Breast epithelium (tissue), 4 donors: ENCODE data around the gene ZMYM3. TPM values are rescaled to one million over a fixed set of nuclear protein-coding genes. Genes with fewer than 3 reads are reported as not detected.

Experiments
- DNase-seq, 2 donors: peaks; one replicate each; pipeline ENCODE4 v3.0.0-alpha.2; 2019; ENCODE audit warnings: low spot score in 2 of 2
- H3K27ac ChIP-seq, 2 donors: fragments of 200-600 bp; sonication (generic) in 1 of 2; one replicate each; pipeline ENCODE4 v1.5.1; 2016 to 2019; ENCODE audit warnings: mild to moderate bottlenecking in 1 of 2
- H3K27me3 ChIP-seq, 2 donors: fragments of 200-600 bp; sonication (generic) in 1 of 2; one replicate each; pipeline versions ENCODE4 v1.5.1 to v1.6.0; 2017 to 2019; ENCODE audit warnings: control low read depth in 1 of 2, mild to moderate bottlenecking in 1 of 2
- H3K36me3 ChIP-seq: fragments of 200-600 bp; one replicate; pipeline ENCODE4 v1.5.1; 2019
- H3K4me1 ChIP-seq, 2 donors: fragments of 200-600 bp; sonication (generic); one replicate each; pipeline ENCODE4 v1.5.1; 2016 to 2019; ENCODE audit warnings: control low read depth in 1 of 2
- H3K4me3 ChIP-seq, 3 donors: fragments of 200-600 bp; sonication (generic); 1 replicate in 2 of 3; 2 replicates in 1 of 3; pipeline ENCODE4 v1.5.1; 2016 to 2019; ENCODE audit warnings: mild to moderate bottlenecking in 3 of 3, moderate library complexity in 2 of 3
- H3K9me3 ChIP-seq, 2 donors: fragments of 200-600 bp; sonication (generic) in 1 of 2; one replicate each; pipeline ENCODE4 v1.5.1; 2016 to 2019; ENCODE audit warnings: control low read depth in 1 of 2
- CTCF ChIP-seq, 3 donors: fragments of 450-650 bp; IDR thresholded peaks; one replicate each; pipeline ENCODE4 v1.5.1; 2016 to 2017; ENCODE audit warnings: antibody characterized with exemption in 3 of 3, mild to moderate bottlenecking in 3 of 3, moderate library complexity in 3 of 3
- POLR2A ChIP-seq: fragments of 450-650 bp; IDR thresholded peaks from one replicate; pipeline ENCODE4 v1.6.1; 2016; ENCODE audit warnings: antibody characterized with exemption, mild to moderate bottlenecking, moderate library complexity
- POLR2AphosphoS5 ChIP-seq, 3 donors: sonication (generic); formaldehyde crosslinking; IDR thresholded peaks; one replicate each; pipeline ENCODE4 v1.6.1; 2017; ENCODE audit warnings: antibody characterized with exemption in 3 of 3
- intact Hi-C: fragments of 100-400 bp; cut with DNase I; formaldehyde crosslinking; loops from one replicate; pipeline ENCODE4 v1.15.1; 2023; ENCODE audit warnings: low total_unique reads
- total RNA-seq, 3 donors: library from RNA; depleted of rRNA; stranded (reverse); fragments of >200 nt; gene quantifications; one replicate each; pipeline ENCODE4 v1.1.0, GENCODE V29; 2016

Gene ZMYM3
- total RNA-seq, 3 donors from 2014 or later = 11.5 to 17.6 (median 11.5) TPM

DNA sequence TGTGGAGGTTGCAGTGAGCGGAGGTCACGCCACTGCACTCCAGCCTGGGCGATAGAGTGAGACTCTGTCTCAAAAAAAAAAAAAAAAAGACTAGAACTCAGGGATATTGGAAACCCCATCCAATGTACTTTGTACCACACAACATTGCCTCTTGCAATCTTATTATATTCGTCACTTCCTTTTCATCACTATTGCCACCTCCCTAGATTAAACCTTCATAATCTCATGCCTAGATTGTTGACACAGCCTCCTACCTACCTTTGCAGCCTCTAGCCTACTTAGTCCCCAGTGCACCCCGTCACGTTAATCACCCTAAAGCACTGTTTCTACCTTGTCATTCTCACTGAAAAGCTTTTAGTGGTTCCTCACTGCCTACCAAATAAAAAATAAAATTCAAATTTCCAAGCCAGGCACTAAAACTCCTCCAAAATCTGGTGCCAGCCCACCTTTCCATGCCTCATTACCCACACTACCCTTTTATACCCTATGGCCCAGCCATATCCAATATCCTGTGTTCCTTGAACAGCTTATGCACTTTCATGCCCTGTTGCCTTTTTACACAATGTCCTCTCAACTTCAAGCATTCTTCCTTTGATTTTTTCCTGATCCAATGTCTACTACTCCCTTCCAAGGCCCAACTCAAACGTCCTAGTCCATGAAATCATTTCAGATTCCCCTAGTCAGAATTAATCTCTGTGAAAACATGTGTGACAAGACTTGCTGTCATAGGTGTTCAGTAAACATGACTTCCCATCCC, 54.5 kb downstream of the ZMYM3 start:
- H3K27ac ChIP-seq = no peak overlapping the region
- no peaks in the 10 kb centered on the region for H3K4me1 ChIP-seq
- no peak for DNase-seq
- H3K27me3 ChIP-seq = peaks cover 0 to 38% of the 10 kb centered on the region in 2 donors
- intact Hi-C loops = no loop called here
- TF ChIP-seq POLR2A (no peak), POLR2AphosphoS5 (IDR thresholded peaks at IDR 0.05) (no peak), CTCF (IDR thresholded peaks at IDR 0.05) (no peak)
- no peak overlapping the region for H3K4me3 ChIP-seq
- no peaks in the 10 kb centered on the region for H3K9me3 ChIP-seq
- no peaks in the 10 kb centered on the region for H3K36me3 ChIP-seq

DNA sequence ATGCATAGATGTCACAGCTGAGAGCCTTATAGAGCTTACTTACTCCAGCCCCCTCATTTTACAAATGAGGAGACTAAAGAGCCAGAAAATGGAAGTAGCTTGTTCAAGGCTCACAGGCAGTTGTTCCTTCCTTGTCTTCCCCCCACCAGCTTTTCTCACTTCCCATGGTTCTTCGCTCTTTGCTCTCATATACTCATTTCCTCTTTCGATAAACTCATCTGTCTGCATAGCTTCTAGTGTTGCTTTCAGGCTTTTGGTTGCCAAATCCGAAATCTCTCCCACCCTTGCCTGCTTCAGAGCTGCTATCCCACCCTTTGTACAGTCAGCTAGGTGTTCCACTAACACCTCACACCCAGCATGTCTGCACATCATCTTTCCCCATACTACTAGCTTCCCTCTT, 55.9 kb downstream of the ZMYM3 start:
- no peak for DNase-seq
- Histone ChIP-seq H3K4me3 (peak overlapping the region in 1 of 3 donors; percentile 13), H3K27me3 (peaks cover 0 to 38% of the 10 kb centered on the region in 2 donors), H3K27ac (no peak overlapping the region), H3K9me3 (no peaks in the 10 kb centered on the region), H3K36me3 (no peaks in the 10 kb centered on the region), H3K4me1 (no peaks in the 10 kb centered on the region)
- TF ChIP-seq POLR2A (no peak), CTCF (IDR thresholded peaks at IDR 0.05) (no peak)
- intact Hi-C loops = no loop called here

DNA sequence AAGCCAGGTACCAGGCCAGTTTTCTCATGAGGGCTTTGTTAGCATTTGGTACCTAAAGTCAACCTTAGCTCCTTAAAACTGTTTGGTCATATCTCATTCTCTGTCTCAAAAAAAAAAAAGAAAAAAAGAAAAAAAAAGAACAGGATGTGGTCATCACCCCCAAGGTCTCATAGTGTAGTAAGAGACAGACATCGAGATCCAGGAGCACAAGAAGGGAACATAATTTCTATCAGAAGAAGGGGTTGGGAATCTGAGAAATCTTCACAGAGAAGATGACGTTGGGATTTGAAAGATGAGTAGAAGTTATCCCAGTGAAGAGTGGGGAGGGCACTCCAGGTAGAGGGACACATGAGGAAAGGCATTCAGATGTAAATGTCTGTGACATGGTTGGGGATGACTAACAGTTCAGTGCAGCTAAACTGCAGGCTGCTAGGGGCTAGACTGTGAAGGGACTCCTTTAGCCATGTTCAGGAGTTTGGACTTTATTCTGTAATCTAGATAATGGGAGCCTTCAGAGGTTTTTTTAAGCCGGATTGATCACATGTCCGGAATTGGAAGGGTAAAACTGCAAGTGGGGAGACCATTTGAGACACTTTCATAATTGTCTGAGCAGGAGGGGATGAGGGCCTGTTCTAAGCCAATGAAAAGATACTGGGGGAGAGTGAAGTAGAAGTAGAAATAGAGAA, 57.8 kb downstream of the ZMYM3 start:
- peaks cover 0 to 28% of the 10 kb centered on the region in 2 donors for H3K27me3 ChIP-seq
- intact Hi-C loops = no loop called here

DNA sequence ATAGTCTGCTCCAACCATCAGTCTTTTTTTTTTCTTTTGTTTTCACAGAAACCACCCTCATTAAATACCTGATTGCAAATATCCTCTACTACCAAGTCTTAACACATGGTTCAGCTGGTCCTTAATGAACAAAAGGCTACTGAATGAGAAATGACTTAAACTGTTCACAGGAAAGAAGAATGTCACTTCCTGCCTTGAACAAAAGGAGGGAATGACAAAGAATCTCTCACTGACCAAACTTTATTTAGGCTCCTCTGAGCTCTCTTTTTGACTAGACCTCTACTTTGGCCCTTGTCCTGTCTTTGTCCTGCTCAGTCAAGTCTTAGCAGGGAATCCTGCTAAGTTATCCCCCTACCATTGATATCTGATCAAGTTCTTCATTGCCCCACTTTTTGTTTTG, 62.7 kb downstream of the ZMYM3 start:
- intact Hi-C loops = no loop called here
- Histone ChIP-seq H3K36me3 (no peaks in the 10 kb centered on the region), H3K27me3 (peaks cover 0 to 3% of the 10 kb centered on the region in 2 donors)

More for the DNA sequence above, 57.8 kb downstream of the ZMYM3 start:
- no peaks in the 10 kb centered on the region for H3K9me3 ChIP-seq
- no peak for TF ChIP-seq POLR2A
- TF ChIP-seq POLR2AphosphoS5 (IDR thresholded peaks at IDR 0.05) = no peak
- no peak for TF ChIP-seq CTCF (IDR thresholded peaks at IDR 0.05)
- no peak overlapping the region for H3K27ac ChIP-seq
- DNase-seq = no peak
- no peaks in the 10 kb centered on the region for H3K36me3 ChIP-seq
- H3K4me1 ChIP-seq = no peaks in the 10 kb centered on the region
- H3K4me3 ChIP-seq = no peak overlapping the region

More for the DNA sequence above, 62.7 kb downstream of the ZMYM3 start:
- Histone ChIP-seq H3K27ac (no peak overlapping the region), H3K4me1 (no peaks in the 10 kb centered on the region), H3K9me3 (no peaks in the 10 kb centered on the region), H3K4me3 (no peak overlapping the region)
- no peak for TF ChIP-seq POLR2AphosphoS5 (IDR thresholded peaks at IDR 0.05)
- no peak for TF ChIP-seq POLR2A
- TF ChIP-seq CTCF (IDR thresholded peaks at IDR 0.05) = no peak
- no peak for DNase-seq

Other genes starting within 250 kb of the ZMYM3 start
- gene SNX12, start 185.8 kb downstream of the ZMYM3 start, total RNA-seq = 10 to 100 TPM; 31.4 to 55.2 (median 44.2) TPM
- 10 to 100 TPM; 14.7 to 30.1 (median 21.1) TPM for gene FOXO4, start 158.3 kb downstream of the ZMYM3 start, total RNA-seq
- gene CXorf65, start 147.4 kb downstream of the ZMYM3 start, total RNA-seq = not detected
- 10 to 100 TPM in 1 of 3 donors, 1 to 10 TPM in 2; 5.1 to 10.8 (median 8.0) TPM for gene IL2RG, start 142.6 kb downstream of the ZMYM3 start, total RNA-seq
- 10 to 100 TPM; 32.1 to 34.7 (median 33.9) TPM for gene MED12, start 135.5 kb downstream of the ZMYM3 start, total RNA-seq
- 1 to 10 TPM in 1 of 3 donors, under 1 TPM in 2; under 0.01 to 1.0 (median 0.32) TPM for gene NLGN3, start 109.3 kb downstream of the ZMYM3 start, total RNA-seq
- gene GJB1, start 30.9 kb downstream of the ZMYM3 start, total RNA-seq = 1 to 10 TPM in 2 of 3 donors, not detected in 1; 1.8 to 6.9 TPM
- 100 to 1,000 TPM; 247 to 260 (median 257) TPM for gene NONO, start 29.5 kb upstream of the ZMYM3 start, total RNA-seq
- 1 to 10 TPM in 2 of 3 donors, not detected in 1; 1.0 to 1.6 TPM for gene ITGB1BP2, start 47.6 kb upstream of the ZMYM3 start, total RNA-seq
- gene TAF1, start 112.2 kb upstream of the ZMYM3 start, total RNA-seq = 10 to 100 TPM; 54.4 to 71.0 (median 60.6) TPM